Epidermal melanocyte (primary cell): ENCODE results near the gene C5orf24.

Experiments
- DNase-seq: peaks from one replicate; pipeline ENCODE4 v3.0.0; 2011; ENCODE audit warnings: low spot score; ENCODE audit not compliant: insufficient read length

C5orf24 gene

DNA sequence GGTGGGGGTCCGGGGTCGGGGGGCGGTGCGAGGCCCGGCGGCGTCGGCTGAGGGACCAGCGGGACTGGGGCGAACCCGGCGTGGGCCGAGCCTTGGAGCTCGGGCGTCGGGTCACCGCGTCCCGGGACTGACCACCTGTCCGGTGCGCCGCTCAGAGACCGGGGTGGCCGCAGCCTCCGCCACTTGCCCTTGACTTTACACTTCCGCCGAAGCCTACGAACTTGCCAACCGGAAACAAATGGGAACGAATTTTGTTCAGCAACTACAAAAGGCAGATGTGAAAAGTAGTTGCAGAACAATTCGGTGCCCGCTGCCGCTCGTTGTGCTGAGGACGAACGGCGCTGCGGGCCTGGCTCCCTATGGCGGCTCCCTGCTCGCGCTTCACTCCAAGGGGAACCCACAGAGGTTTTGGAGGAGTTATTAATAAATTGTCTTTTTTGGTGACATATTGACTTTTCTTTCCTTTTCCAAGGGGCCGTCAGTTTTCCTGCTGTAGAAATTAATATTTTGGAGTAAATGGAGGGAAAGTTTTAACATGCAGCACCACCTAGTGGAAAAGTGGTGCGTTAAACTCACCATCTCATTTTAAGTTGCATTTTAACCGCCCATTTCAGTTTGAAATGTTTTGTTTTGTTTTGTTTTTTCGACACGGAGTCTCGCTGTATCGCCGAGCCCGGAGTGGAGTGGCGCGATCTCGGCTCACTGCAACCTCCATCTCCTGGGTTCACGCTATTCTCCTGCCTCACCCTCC is 59.7 kb downstream of the C5orf24 start:
- peak; percentile 31 for DNase-seq

DNA sequence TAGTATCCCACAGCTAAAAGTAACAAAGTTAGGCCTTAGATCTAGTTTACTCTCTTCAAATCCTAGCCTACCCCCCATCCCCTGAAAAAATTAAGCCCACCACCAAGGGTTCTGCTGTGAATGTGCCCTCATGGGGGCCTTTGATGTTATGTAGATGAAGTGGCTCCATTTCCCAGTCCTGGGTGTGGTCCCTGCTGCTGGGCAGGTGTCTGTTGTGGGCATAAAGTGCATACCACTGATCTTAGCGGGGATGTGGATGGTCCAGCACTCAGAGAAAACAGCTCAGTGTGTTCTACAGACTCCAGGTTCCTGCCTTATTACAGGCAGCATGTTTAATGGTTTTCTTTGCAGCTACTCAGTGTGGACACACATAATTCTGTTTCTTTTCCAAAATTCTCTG is 61.0 kb downstream of the C5orf24 start:
- no peak for DNase-seq
